Measurements from ENCODE around the gene CPTP.

Gene CPTP

GRCh38 chr1:1280782-1281481 is 43.7 kb upstream of the CPTP start:
- H3K27ac Mint-ChIP-seq = no peak overlapping the region
- peaks cover 6% of the 10 kb centered on the region for H3K27me3 Mint-ChIP-seq (ENCODE audit: low read depth)
- H3K36me3 Mint-ChIP-seq (ENCODE audit: low read depth) = no peaks in the 10 kb centered on the region
- TF ChIP-seq, protein P1, sequence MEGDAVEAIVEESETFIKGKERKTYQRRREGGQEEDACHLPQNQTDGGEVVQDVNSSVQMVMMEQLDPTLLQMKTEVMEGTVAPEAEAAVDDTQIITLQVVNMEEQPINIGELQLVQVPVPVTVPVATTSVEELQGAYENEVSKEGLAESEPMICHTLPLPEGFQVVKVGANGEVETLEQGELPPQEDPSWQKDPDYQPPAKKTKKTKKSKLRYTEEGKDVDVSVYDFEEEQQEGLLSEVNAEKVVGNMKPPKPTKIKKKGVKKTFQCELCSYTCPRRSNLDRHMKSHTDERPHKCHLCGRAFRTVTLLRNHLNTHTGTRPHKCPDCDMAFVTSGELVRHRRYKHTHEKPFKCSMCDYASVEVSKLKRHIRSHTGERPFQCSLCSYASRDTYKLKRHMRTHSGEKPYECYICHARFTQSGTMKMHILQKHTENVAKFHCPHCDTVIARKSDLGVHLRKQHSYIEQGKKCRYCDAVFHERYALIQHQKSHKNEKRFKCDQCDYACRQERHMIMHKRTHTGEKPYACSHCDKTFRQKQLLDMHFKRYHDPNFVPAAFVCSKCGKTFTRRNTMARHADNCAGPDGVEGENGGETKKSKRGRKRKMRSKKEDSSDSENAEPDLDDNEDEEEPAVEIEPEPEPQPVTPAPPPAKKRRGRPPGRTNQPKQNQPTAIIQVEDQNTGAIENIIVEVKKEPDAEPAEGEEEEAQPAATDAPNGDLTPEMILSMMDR (IDR thresholded peaks at IDR 0.05; ENCODE audit: unreplicated experiment in 3 of 3) = no peak
- no peaks in the 10 kb centered on the region for H3K9me3 Mint-ChIP-seq
- H3K4me1 Mint-ChIP-seq = peaks cover 4% of the 10 kb centered on the region
- H3K4me3 Mint-ChIP-seq = no peak overlapping the region

DNA sequence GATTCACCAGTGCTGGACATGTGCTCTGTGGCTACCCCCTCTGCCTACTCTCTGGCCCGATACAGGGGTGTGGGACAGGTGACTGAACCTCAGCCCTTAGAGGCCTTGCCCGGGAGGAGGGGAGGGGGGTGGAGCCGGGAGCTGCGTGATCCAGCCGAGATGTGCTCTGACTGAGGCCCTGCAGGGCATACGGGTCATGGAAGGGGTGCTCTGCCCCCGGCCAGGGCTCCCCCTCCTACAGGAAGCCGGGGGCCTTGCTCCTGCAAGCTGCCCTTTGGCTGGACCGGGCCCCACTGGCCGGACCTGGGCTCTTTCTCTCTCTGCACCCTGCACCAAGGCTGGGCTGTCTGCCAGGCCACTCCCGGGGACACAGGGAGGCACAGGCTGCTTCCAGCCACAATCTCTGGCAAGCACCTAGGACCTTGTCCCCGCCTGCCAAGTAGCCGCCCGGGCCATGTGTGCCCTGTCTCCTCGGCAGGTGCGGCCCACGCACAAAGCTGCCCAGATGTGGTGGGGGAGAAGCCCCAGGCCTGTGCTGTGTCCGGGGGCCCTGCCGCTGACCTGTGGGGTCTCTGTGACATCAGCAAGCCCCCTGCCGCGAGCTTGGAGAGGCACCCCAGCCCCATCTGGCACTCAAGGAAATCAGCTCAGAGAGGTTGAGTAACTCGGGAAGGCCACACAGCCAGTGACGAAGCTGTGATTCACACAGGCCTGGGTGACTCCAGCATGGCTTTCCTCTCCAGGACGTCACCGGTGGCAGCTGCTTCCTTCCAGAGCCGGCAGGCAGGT is 42.9 kb upstream of the CPTP start:
- Mint-ChIP-seq H3K27ac (no peak overlapping the region), H3K4me3 (no peak overlapping the region), H3K27me3 (ENCODE audit: low read depth) (peaks cover 6% of the 10 kb centered on the region), H3K36me3 (ENCODE audit: low read depth) (no peaks in the 10 kb centered on the region), H3K4me1 (peaks cover 4% of the 10 kb centered on the region), H3K9me3 (no peaks in the 10 kb centered on the region)
- TF ChIP-seq, protein P1 (IDR thresholded peaks at IDR 0.05; ENCODE audit: unreplicated experiment in 3 of 3) = no peak

GRCh38 chr1:1282998-1283397 is 41.6 kb upstream of the CPTP start:
- no peak overlapping the region for H3K27ac Mint-ChIP-seq
- no peaks in the 10 kb centered on the region for H3K9me3 Mint-ChIP-seq
- H3K4me1 Mint-ChIP-seq = peaks cover 4% of the 10 kb centered on the region
- no peak overlapping the region for H3K4me3 Mint-ChIP-seq
- TF ChIP-seq, protein P1 (IDR thresholded peaks at IDR 0.05; ENCODE audit: unreplicated experiment in 3 of 3) = no peak
- H3K27me3 Mint-ChIP-seq (ENCODE audit: low read depth) = peaks cover 6% of the 10 kb centered on the region
- H3K36me3 Mint-ChIP-seq (ENCODE audit: low read depth) = no peaks in the 10 kb centered on the region

DNA sequence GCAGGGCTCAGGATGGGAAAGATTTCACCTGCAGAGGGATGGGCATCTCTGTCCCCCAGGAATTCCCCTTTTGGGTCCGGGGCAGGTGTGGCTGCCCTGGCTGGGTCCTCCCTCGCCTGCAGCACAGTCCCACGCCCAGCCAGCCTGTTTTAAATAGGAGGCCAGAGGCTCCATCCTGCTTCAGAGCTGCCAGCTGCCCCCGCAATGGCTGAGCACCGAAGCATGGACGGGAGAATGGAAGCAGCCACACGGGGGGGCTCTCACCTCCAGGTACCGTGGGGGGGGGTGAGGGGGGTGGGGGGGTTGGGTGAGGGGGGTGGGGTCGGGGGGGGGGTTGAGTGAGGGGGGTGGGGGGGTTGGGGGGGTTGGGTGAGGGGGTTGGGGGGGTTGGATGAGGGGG is 40.8 kb upstream of the CPTP start:
- H3K36me3 Mint-ChIP-seq (ENCODE audit: low read depth) = no peaks in the 10 kb centered on the region
- TF ChIP-seq, protein P1 (IDR thresholded peaks at IDR 0.05; ENCODE audit: unreplicated experiment in 3 of 3) = no peak

GRCh38 chr1:1284221-1285101 is 40.1 kb upstream of the CPTP start:
- TF ChIP-seq, protein P1 (IDR thresholded peaks at IDR 0.05; ENCODE audit: unreplicated experiment in 3 of 3) = no peak
- Mint-ChIP-seq H3K36me3 (ENCODE audit: low read depth) (no peaks in the 10 kb centered on the region), H3K27ac (no peak overlapping the region), H3K27me3 (ENCODE audit: low read depth) (peaks cover 6% of the 10 kb centered on the region), H3K4me1 (peaks cover 4% of the 10 kb centered on the region), H3K4me3 (no peak overlapping the region), H3K9me3 (no peaks in the 10 kb centered on the region)

More for the DNA sequence above, 40.8 kb upstream of the CPTP start:
- Mint-ChIP-seq H3K4me1 (peaks cover 4% of the 10 kb centered on the region), H3K9me3 (no peaks in the 10 kb centered on the region), H3K4me3 (no peak overlapping the region), H3K27ac (no peak overlapping the region), H3K27me3 (ENCODE audit: low read depth) (peaks cover 6% of the 10 kb centered on the region)

All from nephron (organoid).